Stimulated activated CD4-positive, alpha-beta T cell treated with anti-CD3 and anti-CD28 coated beads, TNF-alpha, amount 100 ng/mL, for 4 hours (primary cell): ENCODE measurements around the gene MYO5A.
"Not testable (repeated sequence)": the region's sequence is repeated elsewhere in the genome, so short reads cannot be mapped to it uniquely, and the experiment has no call there.

Experiments used
- DNase-seq, 3 experiments: peaks; one replicate each; pipeline ENCODE4 v3.0.0-alpha.2; 2020; ENCODE audit warnings: low read depth in 3 of 3

The MYO5A gene

DNA sequence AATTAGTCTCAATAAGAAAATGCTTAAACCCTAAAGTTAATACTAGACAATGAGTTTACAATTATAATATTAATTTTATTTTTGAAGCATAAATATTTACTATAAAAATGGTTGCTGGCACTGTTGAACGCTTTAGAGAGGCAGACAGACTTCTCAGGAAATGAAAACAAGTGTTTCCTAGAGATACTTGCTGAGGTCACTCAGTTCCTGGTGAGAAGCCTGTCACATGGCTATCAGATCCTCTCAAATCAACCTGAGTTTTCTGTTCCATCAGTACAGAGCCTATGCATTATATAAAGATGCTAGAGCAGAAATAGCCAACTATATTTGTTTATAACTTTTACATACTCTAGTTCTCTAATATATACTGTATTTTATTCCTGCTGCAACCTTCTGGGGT lies 109.2 kb downstream of the MYO5A start:
- DNase-seq, result no peak

DNA sequence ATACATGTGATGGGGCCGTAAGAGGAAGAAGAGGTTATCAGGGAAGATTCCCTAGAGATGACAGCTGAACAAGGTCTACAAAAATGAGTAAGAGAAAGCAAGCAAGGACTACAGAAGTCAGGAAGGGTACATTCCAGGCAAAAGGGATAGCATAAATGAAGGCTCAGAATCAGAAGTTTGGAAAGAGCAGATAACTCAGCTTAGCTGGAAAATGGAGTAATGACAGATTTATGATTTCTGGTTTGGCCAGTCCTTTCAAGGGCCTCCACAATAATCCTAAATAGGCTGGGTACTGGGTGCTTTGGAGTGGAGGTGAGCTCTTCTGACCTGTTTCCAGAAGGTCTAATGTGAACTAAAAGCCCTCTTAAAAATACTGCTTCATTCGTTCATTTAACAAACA lies 110.7 kb downstream of the MYO5A start:
- DNase-seq, result no peak

DNA sequence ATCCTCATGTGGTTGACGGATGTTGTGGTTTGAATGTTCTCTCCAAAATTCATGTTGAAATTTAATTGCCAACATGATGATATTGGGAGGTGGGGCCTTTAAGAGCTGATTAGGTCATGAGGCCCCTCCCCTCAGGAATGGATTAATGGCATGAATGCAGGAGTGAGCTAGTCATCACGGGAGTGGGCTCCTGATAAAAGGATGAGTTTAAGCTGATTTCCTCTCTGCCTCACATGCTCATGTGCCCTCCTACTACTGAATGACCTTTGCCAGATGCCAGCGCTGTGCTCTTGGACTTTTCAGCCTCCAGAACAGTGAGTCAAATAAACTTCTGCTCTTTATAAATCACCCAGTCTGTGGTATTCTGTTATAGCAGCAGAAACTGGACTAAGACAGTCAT lies 111.2 kb downstream of the MYO5A start:
- DNase-seq, result no peak

DNA sequence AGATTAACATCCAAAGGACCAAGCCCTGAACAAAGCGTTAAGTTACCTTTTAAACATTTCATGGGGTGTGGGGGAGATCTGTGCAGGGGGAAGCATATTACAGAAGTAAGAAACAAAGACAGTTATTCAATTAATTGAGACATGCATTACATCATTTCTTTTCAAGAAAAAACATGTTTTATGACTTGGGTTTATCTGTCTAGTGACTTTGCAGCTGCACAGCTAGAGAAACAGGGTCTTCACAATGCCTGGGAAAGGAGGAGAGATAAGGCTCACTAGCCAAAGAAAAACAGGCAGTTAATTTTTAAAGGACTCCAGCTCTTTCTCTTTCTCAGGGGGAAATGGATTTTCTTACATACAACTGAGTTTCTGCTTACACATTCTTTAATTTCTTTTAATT lies 112.1 kb downstream of the MYO5A start:
- DNase-seq, result not testable (repeated sequence)

DNA sequence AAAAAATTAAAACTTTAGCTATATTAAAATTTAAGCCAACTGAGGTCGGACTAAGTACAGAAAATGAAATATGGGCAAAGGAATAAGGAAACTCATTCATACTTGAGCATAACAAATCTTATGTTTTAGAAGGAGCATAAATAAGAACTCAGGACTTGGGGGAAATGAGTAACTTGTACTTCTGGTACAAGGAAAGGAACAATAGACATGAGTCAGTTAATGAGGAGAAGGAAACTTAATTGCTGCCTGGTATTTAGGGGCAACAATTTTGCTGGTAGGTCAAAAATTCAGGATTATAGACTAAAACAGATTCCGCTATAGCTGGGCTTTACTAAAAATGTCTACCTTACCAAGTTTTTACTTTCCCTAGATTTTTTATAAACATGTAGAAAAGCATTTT lies 113.1 kb downstream of the MYO5A start:
- DNase-seq, result no peak

DNA sequence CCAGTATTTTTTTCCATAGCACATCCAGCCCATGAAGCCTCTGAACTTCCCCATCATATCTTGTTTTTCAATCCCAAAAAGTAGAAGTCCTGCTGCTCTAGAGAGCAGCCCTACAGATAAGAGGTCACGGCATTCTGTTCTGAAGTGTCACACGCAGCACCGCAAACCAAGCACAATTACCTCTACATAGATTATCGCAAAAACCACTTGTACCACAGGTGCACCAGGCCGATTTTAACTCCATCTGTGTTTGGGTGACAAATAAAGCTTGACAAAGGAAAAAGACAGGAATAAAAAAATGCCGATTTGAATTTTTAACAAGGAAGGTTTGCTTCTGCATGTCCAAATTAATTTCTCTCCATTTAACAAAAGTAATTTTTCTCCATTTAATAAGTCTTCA lies 113.7 kb downstream of the MYO5A start:
- no peak for DNase-seq

DNA sequence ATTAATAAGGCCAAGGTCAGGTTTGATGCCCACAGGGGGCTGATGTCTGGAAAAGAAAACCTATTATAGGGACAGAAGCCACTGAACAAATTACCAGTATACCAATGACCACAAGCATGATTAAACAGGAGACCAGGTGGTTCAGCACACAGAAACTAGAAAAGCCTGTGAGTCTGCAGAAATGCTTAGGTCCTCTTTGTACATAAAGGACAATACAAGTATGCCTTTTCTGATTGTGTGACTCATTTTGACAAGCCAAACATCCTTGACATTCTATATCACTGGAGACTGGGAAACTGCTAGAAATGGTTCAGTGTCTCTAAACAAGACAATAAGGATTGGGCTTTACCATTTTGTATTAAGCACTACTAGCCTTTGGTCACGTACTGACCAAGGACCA lies 119.9 kb downstream of the MYO5A start:
- DNase-seq, result no peak

DNA sequence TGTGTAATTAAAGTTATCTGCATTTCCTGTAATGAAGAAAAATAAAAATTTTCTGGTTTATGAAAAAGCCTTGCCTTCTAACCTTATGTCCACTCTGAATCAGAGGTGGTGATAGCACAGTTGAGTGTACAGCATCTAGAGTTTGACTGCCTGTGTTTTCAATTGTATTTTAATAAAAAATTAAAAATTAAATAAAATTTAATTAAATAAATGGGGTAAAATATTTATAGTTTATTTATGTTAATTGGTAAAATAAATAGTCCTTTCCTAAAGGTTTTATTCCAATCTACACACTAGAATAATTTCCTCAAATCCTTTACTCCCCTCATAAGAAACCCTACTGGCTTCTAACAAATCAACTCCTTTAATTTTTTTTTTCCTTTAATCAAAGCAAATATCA lies 121.3 kb downstream of the MYO5A start:
- DNase-seq, result no peak

DNA sequence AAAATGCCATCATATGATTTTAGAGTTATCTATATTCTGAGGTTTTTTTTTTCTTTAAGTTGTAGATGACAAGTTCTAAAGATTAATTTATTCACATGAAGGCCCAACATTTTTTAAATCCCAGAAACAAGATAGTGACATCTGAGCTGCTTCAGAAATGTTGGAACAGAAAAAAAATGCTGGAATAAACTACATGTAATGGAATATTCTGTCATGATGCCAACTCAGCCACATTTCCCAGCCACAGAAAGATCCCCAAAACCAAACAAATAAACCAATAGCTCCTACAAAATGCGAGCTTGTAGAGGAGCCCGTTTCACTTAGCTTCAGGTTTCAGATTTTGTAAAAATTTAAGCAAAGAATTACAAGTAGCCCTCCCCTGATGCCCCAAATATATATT lies 122.1 kb downstream of the MYO5A start:
- DNase-seq, result no peak

DNA sequence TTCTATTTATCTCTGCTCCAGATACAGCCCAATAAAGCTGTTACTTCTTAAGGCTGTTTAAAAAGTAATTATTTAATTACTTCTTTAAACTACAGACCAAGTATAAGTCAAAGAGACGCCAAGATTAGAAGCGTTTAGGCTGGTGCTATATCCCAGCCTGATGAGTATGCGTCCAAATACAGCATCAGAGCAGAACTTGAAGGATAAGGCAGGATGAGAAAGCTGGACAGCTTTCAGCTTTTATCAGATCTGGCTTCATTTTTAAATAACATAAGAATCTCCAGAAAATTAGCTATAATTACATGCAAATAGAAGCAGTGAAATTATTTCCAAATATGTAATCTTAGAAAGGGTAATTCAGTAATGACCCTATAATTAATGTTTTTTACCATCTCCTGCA lies 122.8 kb downstream of the MYO5A start:
- DNase-seq, result no peak

DNA sequence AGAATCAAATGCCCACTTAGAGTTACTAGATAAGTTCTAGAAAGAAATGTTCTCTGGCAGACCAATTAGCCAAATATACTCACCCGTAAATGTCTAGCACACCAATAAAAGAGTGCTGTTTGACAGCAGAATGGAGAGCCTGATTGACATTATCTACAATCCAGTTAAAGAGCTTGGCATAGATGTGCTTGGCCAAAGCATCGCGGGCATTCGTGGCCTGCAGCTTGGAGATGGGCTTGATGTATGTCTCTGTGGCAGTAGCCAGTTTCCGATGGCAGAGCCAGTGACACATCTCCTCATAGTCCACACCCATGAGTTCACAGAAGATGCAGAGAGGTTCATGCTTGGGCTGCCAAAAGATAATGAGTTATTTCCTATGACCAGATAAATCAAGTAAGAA lies 131.6 kb downstream of the MYO5A start:
- DNase-seq, result no peak

DNA sequence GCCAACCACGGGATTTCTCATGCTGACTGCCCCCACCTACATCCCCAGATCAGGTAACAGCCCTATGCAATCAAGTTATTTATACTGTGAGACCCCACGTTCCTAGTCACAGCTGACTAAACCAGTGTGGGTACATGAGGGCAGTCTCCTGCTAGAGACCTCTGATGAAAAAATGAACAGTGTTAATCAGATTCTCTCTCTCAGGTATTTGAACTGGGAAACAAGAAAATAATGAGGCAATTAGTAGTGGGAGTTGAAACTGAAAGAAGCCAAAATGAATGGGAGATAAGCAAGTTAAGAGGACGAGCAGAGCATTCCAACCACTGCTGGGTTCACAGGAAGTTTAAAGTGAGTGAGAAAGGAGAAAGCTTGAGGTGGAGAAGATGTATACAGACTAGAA lies 134.6 kb downstream of the MYO5A start:
- no peak for DNase-seq

DNA sequence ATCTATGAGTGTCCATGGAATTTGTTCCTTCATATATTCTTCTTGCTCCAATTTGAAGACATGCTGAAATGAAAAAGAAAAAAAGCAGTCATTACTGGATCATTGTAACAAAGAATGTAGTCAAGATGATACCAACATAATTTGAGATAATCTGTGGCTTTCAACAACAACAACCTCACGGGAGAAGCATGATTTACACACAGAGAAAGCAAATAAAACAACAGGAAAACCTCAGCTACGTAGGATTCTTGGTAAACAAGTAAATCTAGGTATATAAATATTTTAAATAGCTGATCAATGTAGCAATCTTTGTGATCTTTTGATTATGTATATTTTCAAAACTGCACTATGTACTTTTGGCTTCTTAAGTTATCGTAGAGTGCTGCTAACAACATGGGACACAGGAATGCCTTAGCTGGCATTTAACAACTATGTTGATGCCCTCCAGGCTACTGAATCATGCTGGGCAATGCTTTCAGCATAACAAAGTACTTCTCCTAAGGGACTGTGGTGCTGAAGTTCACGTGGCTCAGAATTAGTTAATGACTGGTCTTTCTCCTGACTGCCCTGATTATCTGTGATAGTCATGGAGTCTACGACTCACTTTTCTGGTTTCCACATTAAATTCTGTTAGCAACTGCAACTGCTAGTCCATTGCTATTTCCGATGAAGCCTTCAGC lies 136.5 kb downstream of the MYO5A start:
- no peak for DNase-seq

DNA sequence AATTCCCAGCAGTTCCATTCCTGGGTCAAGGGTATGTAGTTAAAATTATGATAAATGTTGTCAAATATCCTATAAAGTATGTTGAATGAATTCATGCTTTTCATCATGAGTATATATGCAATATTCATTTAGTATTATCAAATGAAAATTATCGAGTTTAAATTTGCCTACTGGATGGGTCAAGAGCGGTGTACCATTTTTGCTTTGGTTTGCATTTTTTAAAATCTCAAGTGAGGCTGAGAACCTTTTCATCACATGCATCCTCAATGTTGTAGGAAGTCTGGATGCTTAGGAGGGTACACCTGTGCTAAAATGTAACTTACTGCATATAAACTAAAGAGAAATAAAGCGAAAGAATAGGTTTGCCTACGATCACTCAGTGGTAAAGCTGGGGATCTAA lies 137.6 kb downstream of the MYO5A start:
- no peak for DNase-seq

DNA sequence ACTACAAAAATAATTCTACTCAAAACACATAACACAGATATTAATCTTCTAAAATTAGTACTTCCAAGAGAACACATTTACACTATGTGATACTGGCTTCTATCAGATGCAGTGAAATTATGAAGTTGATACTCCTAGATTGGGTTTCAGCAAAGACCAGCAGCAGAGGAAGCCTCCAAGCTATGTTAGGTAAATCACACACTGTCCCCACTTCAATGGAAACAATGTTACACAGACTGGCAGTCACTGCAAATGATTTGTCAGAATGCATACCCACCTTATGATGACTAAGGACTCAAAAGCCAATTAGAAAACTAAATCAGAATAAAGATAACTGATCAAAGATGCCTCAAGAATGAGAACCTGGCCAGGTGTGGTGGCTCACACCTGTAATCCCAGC lies 143.0 kb downstream of the MYO5A start:
- DNase-seq, result no peak

DNA sequence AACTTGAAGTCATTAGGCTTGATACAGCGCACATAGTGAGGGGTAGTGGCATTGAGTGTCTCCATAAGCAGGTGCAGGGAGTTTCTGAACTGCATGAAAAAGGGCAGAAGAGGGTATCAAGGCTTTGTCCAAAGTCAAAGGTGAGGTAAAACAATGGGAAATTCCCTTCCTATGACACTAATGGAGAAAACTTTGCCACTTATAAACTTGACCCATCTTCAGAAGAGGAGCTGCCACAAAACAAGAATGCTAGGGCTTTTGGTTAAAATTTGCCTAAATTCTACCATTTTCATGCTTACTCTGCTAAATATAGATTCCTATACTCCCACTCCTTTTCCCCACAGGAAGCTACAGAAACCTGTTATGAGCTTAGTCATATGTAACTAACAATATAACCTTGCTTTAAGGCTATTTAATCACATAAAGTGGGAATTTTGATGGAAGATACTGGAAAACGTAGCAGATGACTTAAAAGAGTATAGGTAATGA lies 145.5 kb downstream of the MYO5A start:
- DNase-seq, result no peak

DNA sequence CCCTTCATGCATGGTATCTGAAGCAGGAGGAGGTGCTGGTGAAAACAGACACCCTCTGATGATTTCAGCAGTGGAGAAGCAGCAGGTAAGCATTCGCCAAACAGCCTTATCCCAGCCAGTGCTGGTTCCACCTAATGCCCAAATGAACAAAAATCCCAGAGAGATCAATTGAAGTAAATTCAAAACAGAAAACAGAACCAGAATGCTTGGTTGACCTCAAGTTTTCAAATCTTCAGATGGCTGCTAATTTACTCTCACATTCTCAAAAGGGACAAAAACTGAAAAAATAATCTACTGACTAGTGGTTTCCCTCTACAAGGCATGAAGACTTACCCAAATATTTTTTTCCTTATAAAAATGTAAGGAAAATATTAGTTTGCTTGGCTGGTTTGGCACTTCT lies 146.0 kb downstream of the MYO5A start:
- no peak for DNase-seq

DNA sequence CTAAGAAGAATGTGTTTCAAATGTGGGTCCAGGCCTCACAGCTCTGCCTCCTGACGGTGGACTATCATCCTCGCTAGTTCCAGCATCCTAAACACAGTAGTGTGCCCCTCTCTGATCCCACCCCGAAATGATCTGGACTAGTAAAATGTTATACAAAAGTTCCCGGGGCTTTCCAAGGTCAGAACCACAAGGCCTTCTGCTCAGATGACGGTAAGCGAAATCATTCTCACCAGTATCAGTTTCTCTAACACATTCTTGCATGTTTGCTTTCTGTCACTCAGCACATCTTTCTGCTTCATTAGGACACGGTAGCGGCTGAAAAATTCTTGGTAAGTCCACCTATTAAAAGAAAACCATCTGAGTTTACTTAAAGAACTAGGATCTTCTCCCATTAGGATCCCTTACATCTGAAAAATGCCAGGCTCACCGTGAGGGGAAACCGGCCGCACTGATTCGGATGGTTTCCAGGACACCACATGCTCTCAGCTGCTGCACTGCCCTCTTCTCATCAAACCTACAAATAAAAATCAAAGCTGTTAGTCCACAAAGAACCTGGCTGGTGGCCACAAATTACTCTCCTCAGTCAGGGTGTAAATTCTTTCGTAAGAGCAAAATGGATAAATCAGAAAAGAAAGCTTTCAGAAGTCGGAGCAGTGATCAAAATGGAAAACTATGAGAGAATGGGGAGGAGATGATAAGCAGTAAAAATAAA lies 149.1 kb downstream of the MYO5A start:
- no peak for DNase-seq

DNA sequence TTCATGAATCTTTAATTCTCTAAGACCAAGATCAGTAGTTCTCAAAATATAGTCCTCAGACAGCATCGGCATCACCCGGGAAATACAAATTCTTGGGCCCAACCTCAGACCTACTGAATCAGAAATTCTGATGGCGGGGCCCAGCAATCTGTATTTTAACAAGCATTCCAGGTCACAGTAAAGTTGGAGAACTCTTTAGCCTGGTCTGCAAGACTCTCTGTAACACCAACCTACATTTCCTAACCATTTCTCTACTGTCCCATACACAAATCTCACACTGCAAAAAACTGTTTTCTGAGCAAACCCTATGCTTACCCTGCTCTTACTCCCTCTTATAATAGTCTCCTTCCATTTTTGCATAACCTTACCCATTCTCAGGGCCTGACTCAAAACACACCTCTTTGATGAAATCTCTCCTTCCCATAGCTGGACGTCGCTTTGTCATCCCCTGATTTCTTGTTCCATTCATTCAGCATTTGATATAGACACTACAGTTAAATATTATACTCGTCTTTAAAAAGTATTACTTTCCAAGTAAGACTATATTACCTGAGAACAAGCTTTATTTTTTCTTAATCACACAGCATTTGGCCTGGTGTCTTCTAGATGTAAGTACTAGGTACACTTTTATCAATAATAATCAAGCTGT lies 149.8 kb downstream of the MYO5A start:
- DNase-seq, result no peak

DNA sequence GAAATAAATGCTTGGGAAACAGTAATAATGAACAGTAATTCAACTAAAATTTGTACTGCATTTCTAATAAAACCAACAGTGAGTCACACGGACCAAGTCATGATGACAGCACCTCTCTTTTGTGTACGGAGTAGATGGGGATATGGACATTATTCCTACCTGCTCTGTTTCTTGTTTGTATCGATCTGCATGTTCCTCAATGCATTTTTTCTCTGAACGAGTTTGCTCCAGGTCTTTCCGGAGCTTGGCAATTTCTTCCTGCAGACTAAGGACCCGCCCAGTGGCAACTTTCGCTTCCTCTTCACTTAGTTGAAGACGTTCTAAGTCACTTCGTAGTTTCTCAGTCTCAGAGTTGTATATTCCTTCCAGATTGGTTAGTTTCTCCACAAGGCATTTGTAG lies 158.7 kb downstream of the MYO5A start:
- no peak for DNase-seq

DNA sequence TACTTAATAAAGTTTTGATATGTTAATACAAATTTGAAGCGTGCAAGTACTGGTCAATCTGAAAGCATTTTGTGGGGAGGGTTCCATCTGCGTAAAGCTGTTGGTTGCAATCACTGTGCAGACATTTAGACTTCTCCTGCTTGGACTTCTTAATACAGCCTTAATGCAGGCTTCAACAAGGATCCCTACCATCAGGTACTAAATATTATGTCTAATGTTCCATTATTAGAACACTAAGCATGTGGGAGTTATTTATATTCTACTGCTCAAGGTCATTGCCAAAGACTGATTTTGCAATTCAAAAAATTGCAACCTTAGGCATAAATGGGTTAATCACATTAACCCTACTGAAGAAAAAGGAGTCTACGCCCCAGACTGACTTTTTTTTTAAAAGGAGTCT lies 159.2 kb downstream of the MYO5A start:
- DNase-seq, result no peak

DNA sequence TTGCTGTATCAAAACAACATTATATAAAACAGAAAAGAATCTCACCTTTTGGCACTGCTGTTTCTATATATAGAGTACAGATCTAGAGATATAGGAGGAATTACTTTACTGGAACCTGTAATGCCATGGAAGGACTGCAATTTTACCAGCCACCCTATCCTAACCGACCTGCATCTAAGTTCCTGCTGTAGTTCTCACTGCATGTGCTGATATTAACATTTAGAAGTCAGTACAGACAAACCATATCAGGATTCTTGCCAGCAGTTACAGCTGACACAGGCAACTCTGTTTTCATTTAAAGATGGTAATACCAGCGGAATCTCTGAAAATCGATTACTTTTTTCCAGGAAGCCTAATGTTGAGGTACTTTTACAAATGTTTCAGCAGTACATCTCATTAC lies 159.7 kb downstream of the MYO5A start:
- no peak for DNase-seq

DNA sequence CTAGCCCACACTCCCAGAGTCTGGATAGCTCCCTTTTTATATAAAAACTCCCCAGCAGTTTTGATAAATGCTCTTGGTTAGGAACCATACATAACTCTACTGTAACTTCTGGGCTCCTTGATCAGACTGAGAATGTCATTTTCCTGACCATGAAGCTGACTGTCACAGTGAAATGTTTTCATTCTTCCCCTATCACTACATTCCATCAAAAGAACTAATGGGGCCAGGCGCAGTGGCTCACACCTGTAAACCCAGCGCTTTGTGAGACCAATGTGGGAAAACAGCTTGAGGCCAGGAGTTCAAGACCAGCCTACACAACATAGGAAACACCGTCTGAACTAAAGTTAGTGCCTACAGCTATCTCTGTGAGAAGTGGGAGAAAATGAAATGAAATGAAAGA lies 160.3 kb downstream of the MYO5A start:
- no peak for DNase-seq
